HepG2 (cell line): ENCODE data around the gene YLPM1. TPM values are rescaled to one million over a fixed set of nuclear protein-coding genes. Genes with fewer than 3 reads are reported as not detected.

Source experiments
- ATAC-seq: fragments of 200-7000 bp; cut with Tn5 transposase; 3 replicates; pipeline ENCODE4 v1.9.1; 2020; ENCODE audit warnings: mild to moderate bottlenecking, moderate library complexity
- BruUV-seq: library from RNA; stranded (reverse); fragments of 400-500 nt; replicated peaks from 2 replicates; lab custom pipeline; 2021; lab: Mats Ljungman, UMichigan
- CTCF ChIA-PET: fragments of 300-600 bp; formaldehyde crosslinking; extraction: SDS; loops from one replicate; lab custom pipeline; 2021; ENCODE audit warnings: low total read pairs, inconsistent platforms, low intra/inter-chr PET ratio; lab: Yijun Ruan, JAX
- POLR2A ChIA-PET: fragments of 350-600 bp; sonication (Branson Sonifier 250); formaldehyde crosslinking; loops from one replicate; lab custom pipeline; 2020; ENCODE audit warnings: antibody characterized with exemption, inconsistent platforms; lab: Yijun Ruan, JAX
- DNase-seq: peaks from one replicate; pipeline ENCODE4 v3.0.0-alpha.2; 2015; ENCODE audit warnings: low spot score
- FAIRE-seq: peaks from 3 replicates; lab custom pipeline; 2011; peaks lifted over from hg19 to GRCh38; lab: Jason Lieb, UNC
- H2AFZ ChIP-seq: one replicate; pipeline ENCODE4 v1.6.1; 2011; ENCODE audit warnings: low read length, inconsistent platforms
- H3K27ac ChIP-seq: fragments of 300-600 bp; 3 replicates; pipeline ENCODE4 v1.8.0; 2011; ENCODE audit warnings: mixed run types, mild to moderate bottlenecking, mixed read lengths, low read length, inconsistent platforms; ENCODE audit not compliant: insufficient read depth; ENCODE audit errors: extremely low read length
- H3K27me3 ChIP-seq, 2 experiments: fragments of 200-600 bp in 1 of 2; 2 replicates in 1 of 2; 3 replicates in 1 of 2; pipeline versions ENCODE4 v1.6.0 to v1.8.0; 2011; ENCODE audit warnings: low read length in 2 of 2, mild to moderate bottlenecking in 2 of 2, moderate library complexity in 2 of 2, inconsistent platforms in 1 of 2; ENCODE audit not compliant: insufficient read depth in 2 of 2, control insufficient read depth in 1 of 2
- H3K36me3 ChIP-seq, 2 experiments: fragments of 200-600 bp in 1 of 2; replicated peaks in 1 of 2; 2 replicates in 1 of 2; 3 replicates in 1 of 2; pipeline versions ENCODE4 v1.5.1 to v1.8.0; 2011; ENCODE audit warnings: low read length in 2 of 2, inconsistent platforms in 1 of 2; ENCODE audit not compliant: insufficient read depth in 2 of 2, control insufficient read depth in 1 of 2
- H3K4me1 ChIP-seq: 2 replicates; pipeline ENCODE4 v1.5.1; 2012; ENCODE audit warnings: low read length, inconsistent platforms; ENCODE audit not compliant: insufficient read depth
- H3K4me2 ChIP-seq: 2 replicates; pipeline ENCODE4 v1.6.0; 2011; ENCODE audit warnings: low read depth, low read length, inconsistent platforms
- H3K4me3 ChIP-seq, 3 experiments: fragments of 200-600 bp in 1 of 3; sonication (generic), shearing (Covaris generic) in 1 of 3; replicated peaks in 1 of 3; 2 replicates each; pipeline ENCODE4 v1.5.1; 2011 to 2016; ENCODE audit warnings: low read length in 3 of 3, inconsistent platforms in 2 of 3, low read depth in 2 of 3, mild to moderate bottlenecking in 2 of 3, control low read depth in 1 of 3, mixed read lengths in 1 of 3; ENCODE audit not compliant: insufficient read depth in 1 of 3
- H3K79me2 ChIP-seq: one replicate; pipeline ENCODE4 v1.6.1; 2011; ENCODE audit warnings: low read length, inconsistent platforms; ENCODE audit not compliant: insufficient read depth
- H3K9ac ChIP-seq: 2 replicates; pipeline ENCODE4 v1.6.0; 2011; ENCODE audit warnings: mild to moderate bottlenecking, low read depth, low read length, inconsistent platforms; ENCODE audit not compliant: insufficient read depth
- H3K9me3 ChIP-seq: 2 replicates; pipeline ENCODE4 v1.5.1; 2012; ENCODE audit warnings: mild to moderate bottlenecking, low read length
- H4K20me1 ChIP-seq: 2 replicates; pipeline ENCODE4 v1.6.0; 2011; ENCODE audit warnings: inconsistent platforms, mild to moderate bottlenecking, low read length, moderate library complexity; ENCODE audit not compliant: insufficient read depth
- ZNF687 ChIP-seq: sonication (generic); formaldehyde crosslinking; IDR thresholded peaks from 2 replicates; pipeline ENCODE4 v1.5.1; 2020; ENCODE audit warnings: mild to moderate bottlenecking, missing genetic modification reagents, moderate library complexity
- ZNF710 ChIP-seq: sonication (generic); formaldehyde crosslinking; IDR thresholded peaks from 2 replicates; pipeline ENCODE4 v1.5.0; 2020; ENCODE audit warnings: mild to moderate bottlenecking, missing genetic modification reagents, borderline replicate concordance
- WGBS: methylation state at CpG from one replicate; pipeline ENCODE4 v1.1.6; 2017; ENCODE audit warnings: low lambda C conversion rate; 5-methylcytosine and 5-hydroxymethylcytosine counted together
- in situ Hi-C: cut with HindIII; loops from 2 replicates; pipeline ENCODE4 v1.10.0; 2017; ENCODE audit warnings: low pct_unique_long_range_greater_than_20kb; ENCODE audit not compliant: extremely low pct_ligation_motif_present
- intact Hi-C: fragments of 100-400 bp; cut with micrococcal nuclease; formaldehyde crosslinking; loops from one replicate; pipeline ENCODE4 v1.10.0; 2022; ENCODE audit not compliant: unreplicated experiment
- polyA plus RNA-seq, 8 experiments: library from polyadenylated mRNA; depleted of rRNA in 3 of 8; stranded (reverse) in 7 of 8; unstranded in 1 of 8; fragments of >200 nt; fragmentation: Illumina TruSeq in 4 of 8; extraction: Trizol in 4 of 8; gene quantifications; 2 replicates each; pipeline versions ENCODE4 v1.2.1 to v1.2.3, GENCODE V29; 2011 to 2016; ENCODE audit warnings: low read depth in 4 of 8, missing spikeins in 1 of 8, mixed read lengths in 1 of 8; ENCODE audit not compliant: insufficient read depth in 1 of 8
- total RNA-seq, 5 experiments: library from RNA; depleted of rRNA; stranded (reverse); fragments of >200 nt; fragmentation: Illumina TruSeq; extraction: Trizol; gene quantifications; 2 replicates each; pipeline ENCODE4 v1.2.3, GENCODE V29; 2016; ENCODE audit warnings: low read depth in 1 of 5

YLPM1 gene
- total and polyA plus RNA-seq, 2 of the 13 experiments (the other 11 are each of a cell fraction or from before 2014, with no cell fraction given) = 6.7 to 21.9 TPM

GRCh38 chr14:74875941-74876913, 113.1 kb downstream of the YLPM1 start, which contains the start of gene PROX2:
TSS of gene PROX2 (minus strand) at chr14:74876145. CDS start at chr14:74863834, 12,311 bp downstream.
- ChIA-PET POLR2A (interaction anchor here (1.0 to 1.5 kb wide), 3 partner anchors 22 to 47 kb away, joined by 3 read pairs; partner anchors contain the start of gene RPS6KL1), CTCF (no interaction called here)
- BruUV-seq = no TSS peak
- in situ Hi-C loops = no loop called here
- Histone ChIP-seq H3K27me3 (peaks cover 0 to 10% of the 10 kb centered on the region in 2 experiments; a peak in 1 of 5 replicates), H3K4me3 (peak within 1 kb of the TSS in 1 of 3 experiments; percentile 40; a peak in 1 of 6 replicates), H2AFZ (no peak within 1 kb of the TSS), H3K4me2 (peak within 1 kb of the TSS; percentile 25), H3K79me2 (no peaks in the 10 kb centered on the region), H3K27ac (no peak within 1 kb of the TSS), H3K4me1 (peaks cover 40% of the 10 kb centered on the region), H3K9me3 (no peaks in the 10 kb centered on the region), H4K20me1 (no peaks in the 10 kb centered on the region), H3K9ac (no peak within 1 kb of the TSS), H3K36me3 (no peaks in the 10 kb centered on the region)
- TF ChIP-seq ZNF710 = no peak
- TF ChIP-seq ZNF687 (CRISPR knock-in tag) = 0 out of 2 replicates have a peak, but pooled peaks have one; percentile 14
- intact Hi-C loops = no loop called here
- WGBS = 12% methylated on average over 6 of the region's 13 CpGs
- no peak for FAIRE-seq
- ATAC-seq = peak; percentile 36
- DNase-seq = no peak
